Esophagus squamous epithelium (tissue), 5 donors: ENCODE data around the gene RBP3. TPM values are rescaled to one million over a fixed set of nuclear protein-coding genes. Genes with fewer than 3 reads are reported as not detected.
A peak's percentile ranks its signal among the peaks of the same experiment; 100 is the strongest.

Source experiments
- DNase-seq: peaks from one replicate; lab custom pipeline; 2025; lab: John Stamatoyannopoulos, UW
- H3K27ac ChIP-seq, 4 donors: fragments of 200-600 bp; sonication (generic); one replicate each; pipeline ENCODE4 v1.5.1; 2016 to 2019; ENCODE audit warnings: mild to moderate bottlenecking in 1 of 4
- H3K27me3 ChIP-seq, 4 donors: fragments of 200-600 bp; sonication (generic); 1 replicate in 3 of 4; 2 replicates in 1 of 4; pipeline versions ENCODE4 v1.5.1 to v1.6.0; 2017 to 2021; ENCODE audit warnings: antibody characterized with exemption in 1 of 4
- H3K36me3 ChIP-seq, 3 donors: fragments of 200-600 bp; sonication (generic); one replicate each; pipeline ENCODE4 v1.5.1; 2016 to 2019
- H3K4me1 ChIP-seq, 3 donors: fragments of 200-600 bp; sonication (generic); one replicate each; pipeline ENCODE4 v1.5.1; 2017 to 2019
- H3K4me3 ChIP-seq, 4 donors: fragments of 200-600 bp; sonication (generic); 1 replicate in 3 of 4; 2 replicates in 1 of 4; pipeline ENCODE4 v1.5.1; 2016 to 2019; ENCODE audit warnings: mild to moderate bottlenecking in 2 of 4, moderate library complexity in 1 of 4
- H3K9me3 ChIP-seq, 3 donors: fragments of 200-600 bp; sonication (generic); one replicate each; pipeline ENCODE4 v1.5.1; 2016 to 2019
- POLR2A ChIP-seq, 4 donors: fragments of 450-650 bp; IDR thresholded peaks; one replicate each; pipeline ENCODE4 v1.6.1; 2017; ENCODE audit warnings: antibody characterized with exemption in 4 of 4, mild to moderate bottlenecking in 4 of 4, moderate library complexity in 3 of 4
- WGBS, 2 donors: methylation state at CpG; one replicate each; pipeline ENCODE4 v1.1.5; 2018; 5-methylcytosine and 5-hydroxymethylcytosine counted together
- intact Hi-C: fragments of 100-400 bp; cut with DNase I; formaldehyde crosslinking; loops from one replicate; pipeline ENCODE4 v1.15.0; 2022
- total RNA-seq, 4 donors: library from RNA; depleted of rRNA; stranded (reverse); fragments of >200 nt; gene quantifications; one replicate each; pipeline ENCODE4 v1.1.0, GENCODE V29; 2016
- TF ChIP-seq, protein P1 (sequence below), 6 experiments: fragments of 450-650 bp in 4 of 6; fragments of 200-600 bp in 2 of 6; sonication (generic) in 2 of 6; IDR thresholded peaks; one replicate each; pipeline ENCODE4 v1.5.1; 2016 to 2019; ENCODE audit warnings: antibody characterized with exemption in 6 of 6, mild to moderate bottlenecking in 4 of 6, moderate library complexity in 4 of 6
- donor health status: DM: yes; HTN: yes; CAD: no.

The RBP3 gene
- total RNA-seq, 4 donors from 2014 or later, result not detected

DNA sequence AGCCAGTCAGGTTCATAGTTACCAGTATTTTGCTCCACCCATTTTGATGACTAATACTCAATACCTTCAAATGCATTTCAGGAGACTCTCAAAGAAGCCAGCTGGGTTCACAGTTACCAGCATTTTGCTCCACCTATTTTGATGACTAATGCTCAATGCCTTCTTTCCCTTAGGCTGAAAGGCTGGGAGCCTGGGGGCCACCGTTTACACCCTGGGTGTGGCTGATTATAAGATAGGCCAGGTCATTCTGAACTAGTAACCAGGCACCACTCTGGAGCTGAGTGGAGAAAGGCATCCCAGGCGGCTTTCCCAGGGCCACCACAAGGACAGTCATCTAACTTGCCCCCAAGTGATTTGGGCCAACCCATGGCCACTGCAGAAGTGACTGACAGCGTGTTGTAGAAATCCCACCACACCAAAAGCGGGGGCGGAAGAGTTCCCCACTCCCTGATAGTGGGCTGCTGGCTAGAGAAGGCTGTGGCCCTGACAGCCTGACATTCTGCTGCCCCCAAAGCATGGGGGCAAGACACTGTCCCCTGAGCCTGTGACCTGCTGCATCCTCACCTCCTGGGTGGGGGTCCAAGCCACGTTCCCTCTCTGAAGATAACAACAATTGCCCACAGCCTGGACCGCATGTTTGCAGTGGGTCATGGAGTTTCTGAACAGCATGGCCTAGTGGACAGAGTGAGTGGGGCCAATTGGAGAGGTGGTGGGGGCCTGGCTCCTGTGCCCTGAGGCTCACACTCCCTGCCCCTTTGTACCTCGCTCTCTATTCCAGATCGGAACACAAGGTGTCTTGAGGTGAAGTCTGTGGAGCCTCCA, 58.9 kb downstream of the RBP3 start:
- peaks cover 33 to 70% (median 43%) of the 10 kb centered on the region in 3 donors for H3K4me1 ChIP-seq

More for the DNA sequence above, 58.9 kb downstream of the RBP3 start:
- no peak for TF ChIP-seq POLR2A (IDR thresholded peaks at IDR 0.05)
- TF ChIP-seq, protein P1, sequence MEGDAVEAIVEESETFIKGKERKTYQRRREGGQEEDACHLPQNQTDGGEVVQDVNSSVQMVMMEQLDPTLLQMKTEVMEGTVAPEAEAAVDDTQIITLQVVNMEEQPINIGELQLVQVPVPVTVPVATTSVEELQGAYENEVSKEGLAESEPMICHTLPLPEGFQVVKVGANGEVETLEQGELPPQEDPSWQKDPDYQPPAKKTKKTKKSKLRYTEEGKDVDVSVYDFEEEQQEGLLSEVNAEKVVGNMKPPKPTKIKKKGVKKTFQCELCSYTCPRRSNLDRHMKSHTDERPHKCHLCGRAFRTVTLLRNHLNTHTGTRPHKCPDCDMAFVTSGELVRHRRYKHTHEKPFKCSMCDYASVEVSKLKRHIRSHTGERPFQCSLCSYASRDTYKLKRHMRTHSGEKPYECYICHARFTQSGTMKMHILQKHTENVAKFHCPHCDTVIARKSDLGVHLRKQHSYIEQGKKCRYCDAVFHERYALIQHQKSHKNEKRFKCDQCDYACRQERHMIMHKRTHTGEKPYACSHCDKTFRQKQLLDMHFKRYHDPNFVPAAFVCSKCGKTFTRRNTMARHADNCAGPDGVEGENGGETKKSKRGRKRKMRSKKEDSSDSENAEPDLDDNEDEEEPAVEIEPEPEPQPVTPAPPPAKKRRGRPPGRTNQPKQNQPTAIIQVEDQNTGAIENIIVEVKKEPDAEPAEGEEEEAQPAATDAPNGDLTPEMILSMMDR (IDR thresholded peaks at IDR 0.05), result no peak
- no peak overlapping the region for H3K4me3 ChIP-seq
- intact Hi-C loops, result no loop called here
- H3K27me3 ChIP-seq, result no peaks in the 10 kb centered on the region
- H3K36me3 ChIP-seq, result no peaks in the 10 kb centered on the region
- 61 to 77% methylated on average over 5 of the region's 9 CpGs for WGBS, 2 donors
- no peak for DNase-seq
- H3K9me3 ChIP-seq, result no peaks in the 10 kb centered on the region
- peak overlapping the region; percentile 24 to 75 (median 54) for H3K27ac ChIP-seq

Other genes starting within 250 kb of the RBP3 start
- 10 to 100 TPM in 1 of 4 donors, under 1 TPM in 3; 0.29 to 12.6 (median 0.57) TPM for gene GDF10, start 48.2 kb upstream of the RBP3 start, total RNA-seq
- not detected for gene GDF2, start 25.9 kb upstream of the RBP3 start, total RNA-seq
- gene ZNF488, start 35.9 kb downstream of the RBP3 start, total RNA-seq, result 1 to 10 TPM in 1 of 4 donors, under 1 TPM in 3; 0.29 to 1.4 (median 0.73) TPM
- gene ANXA8, start 135.8 kb downstream of the RBP3 start, total RNA-seq, result 100 to 1,000 TPM; 101 to 213 (median 180) TPM
- gene FAM25G, start 143.3 kb downstream of the RBP3 start, total RNA-seq, result 10 to 100 TPM in 2 of 4 donors, not detected in 2; 10.0 to 30.8 TPM
- gene AGAP9, start 175.3 kb downstream of the RBP3 start, total RNA-seq, result 1 to 10 TPM in 3 of 4 donors, under 1 TPM in 1; 0.94 to 8.8 (median 3.3) TPM